Fibroblast of mammary gland (primary cell): Measurements from ENCODE around the gene ACTR1B.
A peak's percentile ranks its signal among the peaks of the same experiment; 100 is the strongest.

Source experiments
- DNase-seq: peaks from one replicate; pipeline ENCODE4 v3.0.0-alpha.2; 2010; ENCODE audit warnings: low read depth
- H3K4me3 ChIP-seq: 2 replicates; pipeline ENCODE4 v1.5.1; 2011; ENCODE audit warnings: low read depth, mild to moderate bottlenecking, low read length, moderate library complexity; ENCODE audit not compliant: control insufficient read depth
- CTCF ChIP-seq: conservative IDR thresholded peaks from 2 replicates; pipeline ENCODE4 v1.5.1; 2011; ENCODE audit warnings: low read depth, low read length, inconsistent platforms; ENCODE audit not compliant: control insufficient read depth, insufficient read depth

Gene ACTR1B

GRCh38 chr2:97706708-97707345 is 43.0 kb upstream of the ACTR1B start:
- H3K4me3 ChIP-seq: no peak overlapping the region
- no peak for TF ChIP-seq CTCF
- DNase-seq: no peak

- DNase-seq: no peak
- no peak for TF ChIP-seq CTCF
- H3K4me3 ChIP-seq: no peak overlapping the region
Observed at GRCh38 chr2:97706112-97706511, 42.3 kb upstream of the ACTR1B start.

GRCh38 chr2:97704989-97705388 is 41.1 kb upstream of the ACTR1B start:
- no peak for DNase-seq
- H3K4me3 ChIP-seq: no peak overlapping the region
- no peak for TF ChIP-seq CTCF

GRCh38 chr2:97703741-97704140 is 39.9 kb upstream of the ACTR1B start:
- no peak for DNase-seq
- H3K4me3 ChIP-seq: no peak overlapping the region
- TF ChIP-seq CTCF: no peak

- TF ChIP-seq CTCF: no peak
- no peak for DNase-seq
- no peak overlapping the region for H3K4me3 ChIP-seq
Observed at GRCh38 chr2:97702731-97703470, 39.1 kb upstream of the ACTR1B start.

- no peak for TF ChIP-seq CTCF
- no peak overlapping the region for H3K4me3 ChIP-seq
- DNase-seq: peak; percentile 58
Observed at GRCh38 chr2:97701851-97702465, 38.1 kb upstream of the ACTR1B start.
